Lower leg skin (tissue), 3 donors: ENCODE results near the gene ARHGEF4.

Source experiments
- CTCF ChIP-seq, 3 donors: fragments of 450-650 bp; IDR thresholded peaks; one replicate each; pipeline ENCODE4 v1.5.1; 2016; ENCODE audit warnings: antibody characterized with exemption in 3 of 3, mild to moderate bottlenecking in 3 of 3, moderate library complexity in 2 of 3
- POLR2A ChIP-seq, 2 donors: fragments of 450-650 bp; IDR thresholded peaks; one replicate each; pipeline ENCODE4 v1.6.1; 2016 to 2017; ENCODE audit warnings: antibody characterized with exemption in 2 of 2, mild to moderate bottlenecking in 1 of 2, moderate library complexity in 1 of 2

GRCh38 chr2:131067465-131068125, 230.9 kb downstream of the ARHGEF4 start:
- TF ChIP-seq CTCF (IDR thresholded peaks at IDR 0.05) (no peak), POLR2A (IDR thresholded peaks at IDR 0.05) (no peak)
